ENCODE results near the gene ZGRF1. TPM values are rescaled to one million over a fixed set of nuclear protein-coding genes. Genes with fewer than 3 reads are reported as not detected.
A peak's percentile ranks its signal among the peaks of the same experiment; 100 is the strongest.

The ZGRF1 gene
- total and polyA plus RNA-seq, 2 donors (not counting 1 experiment from before 2014, with no cell fraction given): 4.6 to 13.0 TPM

GRCh38 chr4:112517067-112517634, 119.6 kb downstream of the ZGRF1 start:
- Mint-ChIP-seq H3K4me1 (peaks cover 57% of the 10 kb centered on the region), H3K27me3 (peaks cover 94% of the 10 kb centered on the region), H3K27ac (no peak overlapping the region), H3K4me3 (peak overlapping the region; percentile 85), H3K9me3 (ENCODE audit: insufficient read depth) (peaks cover 2% of the 10 kb centered on the region)
- Histone ChIP-seq H3K4me2 (replicated peaks; ENCODE audit: low read depth, low read length, poor library complexity, severe bottlenecking) (peak overlapping the region; percentile 98), H3K79me2 (ENCODE audit: control insufficient read depth, insufficient read depth, low read length) (no peaks in the 10 kb centered on the region), H3K4me1 (ENCODE audit: control insufficient read depth in 2 of 2, insufficient read depth in 2 of 2, low read length in 2 of 2) (peaks cover 48 to 75% of the 10 kb centered on the region in 2 donors), H3K4me3 (ENCODE audit: control extremely low read depth in 1 of 5, extremely low read depth in 1 of 5, insufficient read depth in 1 of 5, low read depth in 2 of 5, low read length in 4 of 5) (peak overlapping the region in 4 of 5 experiments; percentile 3 to 75 (median 63)), H2AFZ (ENCODE audit: insufficient read depth, low read depth, low read length, poor library complexity, severe bottlenecking) (peak overlapping the region; percentile 88), H3K36me3 (replicated peaks in 1 of 2; ENCODE audit: control extremely low read depth in 1 of 2, control insufficient read depth in 1 of 2, extremely low read depth in 1 of 2, insufficient read depth in 2 of 2, low read length in 1 of 2) (no peaks in the 10 kb centered on the region), H3K9ac (ENCODE audit: low read length) (peak overlapping the region; percentile 75), H3K27me3 (replicated peaks in 1 of 4; ENCODE audit: control extremely low read depth in 1 of 4, control insufficient read depth in 3 of 4, insufficient read depth in 4 of 4, low read length in 3 of 4) (peaks cover 4 to 86% (median 80%) of the 10 kb centered on the region in 4 experiments), H4K20me1 (ENCODE audit: control insufficient read depth, insufficient read depth, low read length, poor library complexity, severe bottlenecking) (no peaks in the 10 kb centered on the region), H3K27ac (ENCODE audit: low read length in 2 of 2) (no peak overlapping the region), H3K9me3 (ENCODE audit: control extremely low read depth in 1 of 3, control insufficient read depth in 2 of 3, insufficient read depth in 1 of 3, low read length in 2 of 3) (peaks cover 0 to 36% (median 19%) of the 10 kb centered on the region in 3 donors)
- intact Hi-C loops (cut with micrococcal nuclease): loop anchor here (10.0 kb wide), 2 partner anchors 188 to 1902 kb away; no protein-coding TSS in a partner anchor
- TF ChIP-seq CTCF (IDR thresholded peaks at IDR 0.05) (no peak), EZH2 (IDR thresholded peaks at IDR 0.05; ENCODE audit: borderline replicate concordance, insufficient read depth, low read depth, low read length, poor library complexity, severe bottlenecking) (peak; percentile 34)
- ATAC-seq (ENCODE audit: low read depth): no peak
- peak; percentile 61 for DNase-seq
- WGBS (ENCODE audit: insufficient coverage): 3% methylated on average over 16 of the region's 20 CpGs
- CTCF ChIA-PET: interaction anchor here (1.2 to 1.3 kb wide), 3 partner anchors 16 to 303 kb away, joined by 3 read pairs; no protein-coding TSS in a partner anchor
- POLR2A ChIA-PET: interaction anchor here (1.0 kb wide), 1 partner anchor 231 kb away, joined by 4 read pairs; the partner anchor contains the start of gene TIFA

GRCh38 chr4:112516471-112517066, 120.1 kb downstream of the ZGRF1 start:
- peaks cover 51 to 76% of the 10 kb centered on the region in 2 donors for H3K4me1 ChIP-seq (ENCODE audit: control insufficient read depth in 2 of 2, insufficient read depth in 2 of 2, low read length in 2 of 2)
- H3K9me3 ChIP-seq (ENCODE audit: control extremely low read depth in 1 of 3, control insufficient read depth in 2 of 3, insufficient read depth in 1 of 3, low read length in 2 of 3): peaks cover 0 to 35% (median 16%) of the 10 kb centered on the region in 3 donors
- Mint-ChIP-seq H3K27ac (no peak overlapping the region), H3K4me3 (peak overlapping the region; percentile 96), H3K4me1 (peaks cover 59% of the 10 kb centered on the region), H3K9me3 (ENCODE audit: insufficient read depth) (peaks cover 4% of the 10 kb centered on the region), H3K27me3 (peaks cover 94% of the 10 kb centered on the region)
- 2% methylated on average over 55 of the region's 55 CpGs for WGBS (ENCODE audit: insufficient coverage)
- DNase-seq (peak; percentile 53), ATAC-seq (ENCODE audit: low read depth) (no peak)
- H2AFZ ChIP-seq (ENCODE audit: insufficient read depth, low read depth, low read length, poor library complexity, severe bottlenecking): peak overlapping the region; percentile 88
- H3K36me3 ChIP-seq (replicated peaks in 1 of 2; ENCODE audit: control extremely low read depth in 1 of 2, control insufficient read depth in 1 of 2, extremely low read depth in 1 of 2, insufficient read depth in 2 of 2, low read length in 1 of 2): no peaks in the 10 kb centered on the region
- intact Hi-C loops (cut with micrococcal nuclease): loop anchor here (10.0 kb wide), 2 partner anchors 188 to 1902 kb away; no protein-coding TSS in a partner anchor
- TF ChIP-seq EZH2 (IDR thresholded peaks at IDR 0.05; ENCODE audit: borderline replicate concordance, insufficient read depth, low read depth, low read length, poor library complexity, severe bottlenecking) (peak; percentile 88), CTCF (IDR thresholded peaks at IDR 0.05) (no peak)
- no peaks in the 10 kb centered on the region for H4K20me1 ChIP-seq (ENCODE audit: control insufficient read depth, insufficient read depth, low read length, poor library complexity, severe bottlenecking)
- ChIA-PET CTCF (interaction anchor here (0.6 to 1.3 kb wide), 4 partner anchors 15 to 1224 kb away, joined by 3 read pairs; no protein-coding TSS in a partner anchor), POLR2A (no interaction called here)
- no peak overlapping the region for H3K27ac ChIP-seq (ENCODE audit: low read length in 2 of 2)
- H3K27me3 ChIP-seq (replicated peaks in 1 of 4; ENCODE audit: control extremely low read depth in 1 of 4, control insufficient read depth in 3 of 4, insufficient read depth in 4 of 4, low read length in 3 of 4): peaks cover 4 to 85% (median 80%) of the 10 kb centered on the region in 4 experiments
- peak overlapping the region; percentile 75 for H3K9ac ChIP-seq (ENCODE audit: low read length)
- H3K4me2 ChIP-seq (replicated peaks; ENCODE audit: low read depth, low read length, poor library complexity, severe bottlenecking): peak overlapping the region; percentile 98
- no peaks in the 10 kb centered on the region for H3K79me2 ChIP-seq (ENCODE audit: control insufficient read depth, insufficient read depth, low read length)
- H3K4me3 ChIP-seq (ENCODE audit: control extremely low read depth in 1 of 5, extremely low read depth in 1 of 5, insufficient read depth in 1 of 5, low read depth in 2 of 5, low read length in 4 of 5): peak overlapping the region in 4 of 5 experiments; percentile 49 to 75 (median 63)

All from B cell (primary cell).